HEK293 (cell line): ENCODE measurements around the gene PARP9.

Experiments
- ATF2 ChIP-seq: fragments of 450-650 bp; formaldehyde crosslinking; IDR thresholded peaks from 2 replicates; pipeline ENCODE4 v1.5.1; 2016; ENCODE audit warnings: missing biosample characterization, missing genetic modification characterization, low read depth
- BCL11B ChIP-seq: fragments of 450-650 bp; formaldehyde crosslinking; IDR thresholded peaks from 2 replicates; pipeline ENCODE4 v1.5.1; 2016; ENCODE audit warnings: low read depth, missing biosample characterization, missing genetic modification characterization
- GLIS1 ChIP-seq: fragments of 450-650 bp; formaldehyde crosslinking; IDR thresholded peaks from 2 replicates; pipeline ENCODE4 v1.5.1; 2016; ENCODE audit warnings: missing biosample characterization, missing genetic modification characterization
- IKZF3 ChIP-seq: fragments of 450-650 bp; IDR thresholded peaks from 2 replicates; pipeline ENCODE4 v1.5.0; 2018; ENCODE audit warnings: missing biosample characterization, mild to moderate bottlenecking, missing genetic modification characterization, moderate library complexity
- INSM2 ChIP-seq: fragments of 450-650 bp; formaldehyde crosslinking; IDR thresholded peaks from 2 replicates; pipeline ENCODE4 v1.5.1; 2016; ENCODE audit warnings: missing biosample characterization, missing genetic modification characterization
- KLF7 ChIP-seq: fragments of 450-650 bp; formaldehyde crosslinking; IDR thresholded peaks from 2 replicates; pipeline ENCODE4 v1.5.1; 2016; ENCODE audit warnings: missing biosample characterization, missing genetic modification characterization, borderline replicate concordance
- TCF7L2 ChIP-seq: IDR thresholded peaks from 2 replicates; pipeline ENCODE4 v1.6.1; 2011; ENCODE audit warnings: low read depth, mild to moderate bottlenecking, inconsistent platforms, low read length, moderate library complexity, borderline replicate concordance
- TSHZ1 ChIP-seq: fragments of 450-650 bp; formaldehyde crosslinking; IDR thresholded peaks from 2 replicates; pipeline ENCODE4 v1.5.1; 2016; ENCODE audit warnings: missing biosample characterization, missing genetic modification characterization, borderline replicate concordance
- ZBTB17 ChIP-seq: fragments of 450-650 bp; formaldehyde crosslinking; IDR thresholded peaks from 2 replicates; pipeline ENCODE4 v1.5.1; 2016; ENCODE audit warnings: missing biosample characterization, missing genetic modification characterization
- ZIC2 ChIP-seq: fragments of 450-650 bp; formaldehyde crosslinking; IDR thresholded peaks from 2 replicates; pipeline ENCODE4 v1.5.1; 2016; ENCODE audit warnings: missing biosample characterization, missing genetic modification characterization
- ZNF10 ChIP-seq: fragments of 450-650 bp; formaldehyde crosslinking; IDR thresholded peaks from 2 replicates; pipeline ENCODE4 v1.5.1; 2017; ENCODE audit warnings: missing biosample characterization, missing genetic modification characterization
- ZNF132 ChIP-seq: fragments of 450-650 bp; formaldehyde crosslinking; IDR thresholded peaks from 2 replicates; pipeline ENCODE4 v1.5.1; 2017; ENCODE audit warnings: missing biosample characterization, missing genetic modification characterization, borderline replicate concordance
- ZNF155 ChIP-seq: fragments of 450-650 bp; formaldehyde crosslinking; IDR thresholded peaks from 2 replicates; pipeline ENCODE4 v1.5.1; 2016; ENCODE audit warnings: missing biosample characterization, missing genetic modification characterization
- ZNF18 ChIP-seq: fragments of 450-650 bp; formaldehyde crosslinking; IDR thresholded peaks from 2 replicates; pipeline ENCODE4 v1.5.1; 2016; ENCODE audit warnings: missing biosample characterization, missing genetic modification characterization
- ZNF248 ChIP-seq: fragments of 450-650 bp; formaldehyde crosslinking; IDR thresholded peaks from 2 replicates; pipeline ENCODE4 v1.5.1; 2017; ENCODE audit warnings: missing biosample characterization, missing genetic modification characterization
- ZNF350 ChIP-seq: fragments of 450-650 bp; formaldehyde crosslinking; IDR thresholded peaks from 2 replicates; pipeline ENCODE4 v1.5.0; 2017; ENCODE audit warnings: missing biosample characterization, mild to moderate bottlenecking, missing genetic modification characterization
- ZNF404 ChIP-seq: fragments of 450-650 bp; formaldehyde crosslinking; IDR thresholded peaks from 2 replicates; pipeline ENCODE4 v1.5.1; 2017; ENCODE audit warnings: missing biosample characterization, missing genetic modification characterization
- ZNF473 ChIP-seq: fragments of 450-650 bp; formaldehyde crosslinking; IDR thresholded peaks from 2 replicates; pipeline ENCODE4 v1.5.1; 2017; ENCODE audit warnings: missing biosample characterization, missing genetic modification characterization
- ZNF48 ChIP-seq: fragments of 450-650 bp; formaldehyde crosslinking; IDR thresholded peaks from 2 replicates; pipeline ENCODE4 v1.5.1; 2016; ENCODE audit warnings: missing biosample characterization, missing genetic modification characterization
- ZNF555 ChIP-seq: fragments of 450-650 bp; formaldehyde crosslinking; conservative IDR thresholded peaks from 2 replicates; pipeline ENCODE4 v1.5.1; 2017; ENCODE audit warnings: missing biosample characterization, mild to moderate bottlenecking, missing genetic modification characterization, inconsistent platforms
- ZNF561 ChIP-seq: fragments of 450-650 bp; IDR thresholded peaks from 2 replicates; pipeline ENCODE4 v1.5.1; 2018; ENCODE audit warnings: missing biosample characterization, missing genetic modification characterization, borderline replicate concordance
- ZNF624 ChIP-seq: fragments of 450-650 bp; formaldehyde crosslinking; IDR thresholded peaks from 2 replicates; pipeline ENCODE4 v1.5.1; 2017; ENCODE audit warnings: missing biosample characterization, missing genetic modification characterization
- ZNF664 ChIP-seq: fragments of 450-650 bp; formaldehyde crosslinking; IDR thresholded peaks from 2 replicates; pipeline ENCODE4 v1.5.1; 2016; ENCODE audit warnings: missing biosample characterization, missing genetic modification characterization
- ZNF670 ChIP-seq: fragments of 450-650 bp; formaldehyde crosslinking; IDR thresholded peaks from 2 replicates; pipeline ENCODE4 v1.5.1; 2016; ENCODE audit warnings: missing biosample characterization, missing genetic modification characterization, low read depth
- ZNF777 ChIP-seq: fragments of 450-650 bp; formaldehyde crosslinking; IDR thresholded peaks from 2 replicates; pipeline ENCODE4 v1.5.1; 2017; ENCODE audit warnings: missing biosample characterization, missing genetic modification characterization, borderline replicate concordance
- ZSCAN16 ChIP-seq: fragments of 450-650 bp; formaldehyde crosslinking; IDR thresholded peaks from 2 replicates; pipeline ENCODE4 v1.5.1; 2016; ENCODE audit warnings: missing biosample characterization, missing genetic modification characterization
- TF ChIP-seq, protein P1 (sequence below): fragments of 450-650 bp; formaldehyde crosslinking; IDR thresholded peaks from 2 replicates; pipeline ENCODE4 v1.5.1; 2016; ENCODE audit warnings: missing biosample characterization, missing genetic modification characterization
- TF ChIP-seq, protein P2 (sequence below): fragments of 450-650 bp; formaldehyde crosslinking; IDR thresholded peaks from 2 replicates; pipeline ENCODE4 v1.5.1; 2016; ENCODE audit warnings: missing biosample characterization, missing genetic modification characterization

The PARP9 gene

GRCh38 chr3:122514123-122515019, 49.7 kb downstream of the PARP9 start, which contains the start of gene KPNA1 (continued):
- TF ChIP-seq IKZF3 (tag by site-specific recombination) = no peak
- no peak for TF ChIP-seq TCF7L2
- peak; percentile 26; the same call in 1 of the 2 replicates for TF ChIP-seq TSHZ1 (tag by site-specific recombination)
- TF ChIP-seq KLF7 (tag by site-specific recombination) = peak; percentile 81; the same call in 1 of the 2 replicates
- TF ChIP-seq, protein P1, sequence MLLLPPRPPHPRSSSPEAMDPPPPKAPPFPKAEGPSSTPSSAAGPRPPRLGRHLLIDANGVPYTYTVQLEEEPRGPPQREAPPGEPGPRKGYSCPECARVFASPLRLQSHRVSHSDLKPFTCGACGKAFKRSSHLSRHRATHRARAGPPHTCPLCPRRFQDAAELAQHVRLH = peak; percentile 61; the same call in 1 of the 2 replicates
- TF ChIP-seq ZNF132 = no peak
- TF ChIP-seq ZNF10 (tag by site-specific recombination) = no peak
- no peak for TF ChIP-seq ZNF404
- TF ChIP-seq ZSCAN16 (tag by site-specific recombination) = peak; percentile 59; the same call in 1 of the 2 replicates
- peak; percentile 50; the same call in 1 of the 2 replicates for TF ChIP-seq ZBTB17 (tag by site-specific recombination)
- peak; percentile 57; the same call in 1 of the 2 replicates for TF ChIP-seq ZIC2
- TF ChIP-seq ZNF18 = peak; percentile 46; the same call in 1 of the 2 replicates
- no peak for TF ChIP-seq BCL11B
- no peak for TF ChIP-seq ZNF624 (tag by site-specific recombination)
- no peak for TF ChIP-seq ZNF155 (tag by site-specific recombination)
- TF ChIP-seq GLIS1 (tag by site-specific recombination) = no peak; the same call in none of the 2 replicates
- TF ChIP-seq, protein P2, sequence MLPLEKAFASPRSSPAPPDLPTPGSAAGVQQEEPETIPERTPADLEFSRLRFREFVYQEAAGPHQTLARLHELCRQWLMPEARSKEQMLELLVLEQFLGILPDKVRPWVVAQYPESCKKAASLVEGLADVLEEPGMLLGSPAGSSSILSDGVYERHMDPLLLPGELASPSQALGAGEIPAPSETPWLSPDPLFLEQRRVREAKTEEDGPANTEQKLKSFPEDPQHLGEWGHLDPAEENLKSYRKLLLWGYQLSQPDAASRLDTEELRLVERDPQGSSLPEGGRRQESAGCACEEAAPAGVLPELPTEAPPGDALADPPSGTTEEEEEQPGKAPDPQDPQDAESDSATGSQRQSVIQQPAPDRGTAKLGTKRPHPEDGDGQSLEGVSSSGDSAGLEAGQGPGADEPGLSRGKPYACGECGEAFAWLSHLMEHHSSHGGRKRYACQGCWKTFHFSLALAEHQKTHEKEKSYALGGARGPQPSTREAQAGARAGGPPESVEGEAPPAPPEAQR (tag by site-specific recombination) = no peak
- TF ChIP-seq INSM2 (tag by site-specific recombination) = no peak
- TF ChIP-seq ZNF248 (tag by site-specific recombination) = no peak
- TF ChIP-seq ZNF561 (tag by site-specific recombination) = peak; percentile 88; the same call in 1 of the 2 replicates
- no peak for TF ChIP-seq ZNF473 (tag by site-specific recombination)
- TF ChIP-seq ZNF670 = no peak
- TF ChIP-seq ZNF48 (tag by site-specific recombination) = no peak
- no peak for TF ChIP-seq ZNF350 (tag by site-specific recombination)
- no peak for TF ChIP-seq ZNF555 (tag by site-specific recombination)
- no peak for TF ChIP-seq ZNF777
- TF ChIP-seq ZNF664 (tag by site-specific recombination) = no peak
- TF ChIP-seq ATF2 (tag by site-specific recombination) = 0 out of 2 replicates have a peak, but pooled peaks have one; percentile 52
